ENCODE results near the gene PCDHGA6.
"Not testable (repeated sequence)": the region's sequence is repeated elsewhere in the genome, so short reads cannot be mapped to it uniquely, and the experiment has no call there.

PCDHGA6 gene

GRCh38 chr5:141373673-141374317 is at the start of gene PCDHGA6:
Gene PCDHGA6, plus strand, starts transcription at chr5:141373891. Its CDS starts 193 bp downstream, at chr5:141374084.
- DNase-seq: no peak

- peak; percentile 76 for DNase-seq
These were observed 47.4 kb upstream of the PCDHGA6 start for GRCh38 chr5:141326088-141326854.

DNA sequence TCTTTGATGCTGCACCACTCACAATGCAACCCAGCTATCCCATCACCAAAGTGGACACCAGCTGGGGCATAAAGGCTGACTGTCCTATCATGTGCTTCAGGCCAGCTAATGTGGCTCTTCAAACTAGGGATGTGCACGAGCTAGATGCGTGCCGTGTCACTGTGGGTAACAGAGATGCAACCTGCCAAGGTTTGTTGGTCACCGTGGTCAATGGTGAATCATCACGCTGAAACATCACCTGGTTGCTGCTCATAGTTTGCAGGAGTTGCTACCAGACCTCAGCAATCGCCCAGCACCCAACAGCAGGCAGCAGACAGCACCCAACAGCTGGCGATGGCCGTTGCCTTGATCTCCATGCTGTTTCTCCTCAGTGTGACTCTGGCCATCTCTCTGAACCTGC is 45.5 kb upstream of the PCDHGA6 start:
- DNase-seq: no peak

- peak; percentile 17 for DNase-seq
These were observed 43.2 kb upstream of the PCDHGA6 start, which contains the start of gene PCDHGA1 for GRCh38 chr5:141330299-141331080. Gene PCDHGA1, plus strand, starts transcription at chr5:141330514.

GRCh38 chr5:141332571-141332970 is 41.1 kb upstream of the PCDHGA6 start:
- not testable (repeated sequence) for DNase-seq

GRCh38 chr5:141338538-141339306 is 35.0 kb upstream of the PCDHGA6 start, which contains the start of gene PCDHGA2:
Gene PCDHGA2, plus strand, starts transcription at chr5:141338760.
- DNase-seq: peak; percentile 30

DNA sequence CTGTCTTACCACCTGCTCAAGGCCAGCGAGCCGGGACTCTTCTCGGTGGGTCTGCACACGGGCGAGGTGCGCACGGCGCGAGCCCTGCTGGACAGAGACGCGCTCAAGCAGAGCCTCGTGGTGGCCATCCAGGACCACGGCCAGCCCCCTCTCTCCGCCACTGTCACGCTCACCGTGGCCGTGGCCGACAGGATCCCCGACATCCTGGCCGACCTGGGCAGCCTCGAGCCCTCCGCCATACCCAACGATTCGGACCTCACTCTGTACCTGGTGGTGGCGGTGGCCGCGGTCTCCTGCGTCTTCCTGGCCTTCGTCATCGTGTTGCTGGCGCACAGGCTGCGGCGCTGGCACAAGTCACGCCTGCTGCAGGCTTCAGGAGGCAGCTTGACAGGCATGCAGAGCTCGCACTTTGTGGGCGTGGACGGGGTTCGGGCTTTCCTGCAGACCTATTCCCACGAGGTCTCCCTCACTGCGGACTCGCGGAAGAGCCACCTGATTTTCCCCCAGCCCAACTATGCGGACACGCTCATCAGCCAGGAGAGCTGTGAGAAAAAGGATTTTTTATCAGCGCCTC is 32.8 kb upstream of the PCDHGA6 start:
- not testable (repeated sequence) for DNase-seq

GRCh38 chr5:141342773-141343172 is 30.9 kb upstream of the PCDHGA6 start:
- no peak for DNase-seq

DNA sequence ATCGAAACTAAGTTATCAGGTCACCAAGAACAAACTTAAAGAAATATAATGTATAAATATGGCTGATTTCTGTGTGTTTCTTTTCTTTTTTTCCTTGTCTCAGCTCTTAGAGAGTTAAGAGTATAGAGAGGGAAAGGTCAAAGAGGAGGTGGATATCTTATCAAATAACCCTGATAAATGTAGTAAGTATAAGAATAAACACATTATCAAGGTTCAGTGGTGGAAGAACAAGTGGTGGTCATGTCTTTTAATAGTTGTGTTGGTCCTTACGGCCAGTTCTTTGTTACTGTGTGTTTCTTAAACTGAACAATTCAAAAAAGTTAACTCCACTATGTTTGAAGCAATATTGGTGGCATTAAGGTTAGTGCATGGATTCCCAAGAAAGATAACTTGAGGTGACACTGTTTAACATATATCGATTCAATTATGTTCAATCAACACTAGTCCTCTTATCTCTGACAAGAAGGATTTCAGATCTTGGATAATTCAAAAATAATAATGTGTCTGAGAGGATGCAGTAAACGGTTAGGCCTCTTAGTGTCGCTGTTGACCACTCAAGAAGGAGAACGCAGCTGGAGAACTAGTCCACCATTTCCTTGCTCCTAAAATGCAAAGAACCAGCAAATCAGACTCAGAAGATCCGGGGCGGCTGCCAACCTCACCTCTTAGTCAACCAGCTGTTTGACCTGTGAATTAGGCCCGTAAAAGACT is 30.3 kb upstream of the PCDHGA6 start, which contains the start of gene PCDHGA3:
TSS of gene PCDHGA3 (plus strand) at position 588 of the 711 bp plus-strand sequence. CDS start 205 bp downstream, outside the sequence.
- DNase-seq: peak; percentile 13

DNA sequence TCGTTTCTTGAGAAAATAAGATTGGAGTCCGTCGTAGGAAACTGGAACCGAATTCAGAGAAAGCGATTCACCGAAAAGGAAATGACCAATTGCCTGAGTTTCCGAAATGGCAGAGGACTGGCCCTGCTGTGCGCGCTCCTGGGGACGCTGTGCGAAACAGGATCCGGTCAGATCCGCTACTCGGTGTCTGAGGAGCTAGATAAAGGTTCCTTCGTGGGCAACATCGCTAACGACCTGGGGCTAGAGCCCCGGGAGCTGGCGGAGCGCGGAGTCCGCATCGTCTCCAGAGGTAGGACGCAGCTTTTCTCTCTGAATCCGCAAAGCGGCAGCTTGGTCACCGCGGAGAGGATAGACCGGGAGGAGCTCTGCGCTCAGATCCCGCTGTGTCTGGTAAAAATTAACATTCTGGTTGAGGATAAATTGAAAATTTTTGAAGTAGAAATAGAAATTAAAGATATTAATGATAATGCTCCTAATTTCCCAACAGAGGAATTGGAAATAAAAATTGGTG is 29.7 kb upstream of the PCDHGA6 start:
- DNase-seq: no peak

DNA sequence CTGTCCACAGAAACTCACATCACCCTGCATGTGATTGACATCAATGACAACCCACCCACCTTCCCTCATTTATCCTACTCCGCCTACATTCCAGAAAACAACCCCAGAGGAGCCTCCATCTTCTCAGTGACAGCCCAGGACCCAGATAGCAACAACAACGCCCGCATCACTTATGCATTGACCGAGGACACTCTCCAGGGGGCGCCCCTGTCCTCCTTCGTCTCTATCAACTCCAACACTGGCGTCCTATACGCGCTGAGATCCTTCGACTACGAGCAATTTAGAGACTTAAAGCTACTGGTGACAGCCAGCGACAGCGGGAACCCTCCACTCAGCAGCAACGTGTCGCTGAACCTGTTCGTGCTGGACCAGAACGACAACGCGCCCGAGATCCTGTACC is 28.4 kb upstream of the PCDHGA6 start:
- DNase-seq: no peak

GRCh38 chr5:141346017-141346416 is 27.7 kb upstream of the PCDHGA6 start:
- not testable (repeated sequence) for DNase-seq

DNA sequence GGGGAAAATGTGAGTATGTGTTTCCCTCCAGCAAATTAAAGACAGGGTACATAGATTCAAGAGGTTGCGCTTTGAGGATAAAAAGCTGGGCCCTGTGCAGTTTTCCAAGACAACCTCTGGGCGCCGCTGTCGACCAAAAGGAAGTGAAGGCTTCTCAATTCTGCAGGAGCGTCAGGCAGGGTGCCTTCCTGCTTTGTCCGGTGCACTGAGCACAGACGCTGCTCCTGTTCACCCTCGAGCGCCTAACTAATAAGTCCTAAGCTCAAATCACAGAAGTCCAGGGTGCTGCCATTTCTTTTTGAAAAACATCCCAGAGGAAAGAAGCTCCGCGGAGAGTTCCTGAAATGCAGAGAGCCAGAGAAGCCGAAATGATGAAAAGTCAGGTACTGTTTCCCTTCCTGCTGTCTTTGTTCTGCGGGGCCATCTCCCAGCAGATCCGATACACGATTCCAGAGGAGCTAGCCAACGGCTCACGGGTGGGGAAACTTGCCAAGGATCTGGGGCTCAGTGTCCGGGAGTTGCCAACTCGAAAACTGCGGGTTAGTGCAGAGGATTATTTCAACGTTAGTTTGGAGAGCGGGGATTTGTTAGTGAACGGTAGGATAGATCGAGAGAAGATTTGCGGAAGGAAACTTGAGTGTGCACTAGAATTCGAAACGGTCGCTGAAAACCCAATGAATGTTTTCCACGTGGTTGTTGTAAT is 23.6 kb upstream of the PCDHGA6 start, which contains the start of gene PCDHGB1:
TSS of gene PCDHGB1 (plus strand) at position 183 of the 703 bp plus-strand sequence. CDS start at position 345, 162 bp downstream.
- DNase-seq: peak; percentile 50

- no peak for DNase-seq
These were observed 22.1 kb upstream of the PCDHGA6 start for GRCh38 chr5:141351591-141351990.

GRCh38 chr5:141354900-141355469 is 18.7 kb upstream of the PCDHGA6 start, which contains the start of gene PCDHGA4:
Gene PCDHGA4, plus strand, starts transcription at chr5:141355021. Its CDS starts 87 bp downstream, at chr5:141355108.
- no peak for DNase-seq

DNA sequence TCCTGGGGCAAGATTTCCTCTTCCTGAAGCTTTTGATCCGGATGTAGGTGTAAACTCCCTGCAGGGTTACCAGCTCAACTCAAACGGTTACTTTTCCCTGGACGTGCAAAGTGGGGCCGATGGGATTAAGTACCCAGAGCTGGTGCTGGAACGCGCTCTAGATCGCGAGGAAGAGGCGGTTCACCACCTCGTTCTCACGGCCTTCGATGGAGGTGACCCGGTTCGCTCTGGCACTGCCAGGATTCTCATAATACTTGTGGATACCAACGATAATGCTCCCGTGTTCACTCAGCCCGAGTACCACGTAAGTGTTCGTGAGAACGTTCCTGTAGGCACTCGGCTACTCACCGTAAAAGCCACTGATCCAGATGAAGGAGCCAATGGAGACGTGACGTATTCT is 18.1 kb upstream of the PCDHGA6 start:
- DNase-seq: no peak

GRCh38 chr5:141356133-141356532 is 17.6 kb upstream of the PCDHGA6 start:
- no peak for DNase-seq

- no peak for DNase-seq
These were observed 16.7 kb upstream of the PCDHGA6 start for GRCh38 chr5:141356950-141357349.

DNA sequence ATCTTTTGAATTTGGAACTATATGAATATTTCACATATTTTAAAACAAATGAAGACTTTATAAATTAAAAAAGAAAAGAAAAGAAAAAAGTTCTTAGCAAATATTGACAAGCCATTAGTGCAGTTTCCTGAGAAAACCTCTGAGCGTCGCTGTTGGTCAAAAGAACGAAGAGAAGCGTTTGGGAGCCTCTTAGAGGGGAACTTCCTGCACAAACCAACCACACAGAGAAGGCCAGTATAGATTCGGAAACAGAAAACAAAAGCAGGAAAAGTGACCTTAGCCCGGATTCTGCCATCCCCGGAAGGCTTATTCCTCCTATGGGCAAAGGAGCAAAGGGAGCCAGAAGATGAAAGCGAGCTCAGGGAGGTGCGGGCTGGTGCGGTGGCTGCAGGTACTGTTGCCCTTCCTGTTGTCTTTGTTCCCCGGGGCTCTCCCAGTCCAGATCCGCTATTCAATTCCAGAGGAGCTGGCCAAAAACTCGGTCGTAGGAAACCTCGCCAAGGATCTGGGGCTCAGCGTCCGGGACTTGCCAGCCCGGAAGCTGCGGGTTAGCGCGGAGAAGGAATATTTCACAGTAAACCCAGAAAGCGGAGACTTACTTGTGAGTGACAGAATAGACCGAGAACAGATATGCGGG is 13.8 kb upstream of the PCDHGA6 start, which contains the start of gene PCDHGB2:
TSS of gene PCDHGB2 (plus strand) at position 205 of the 637 bp plus-strand sequence. CDS start at position 347, 142 bp downstream.
- DNase-seq: peak; percentile 38
